Cardiac muscle cell (in vitro differentiated cells and primary cell): ENCODE results near the gene IL12RB1. TPM values are rescaled to one million over a fixed set of nuclear protein-coding genes. Genes with fewer than 3 reads are reported as not detected.

Experiments
- DNase-seq, 2 donors: peaks; one replicate each; pipeline versions ENCODE4 v3.0.0 to v3.0.0-alpha.2; 2010 to 2017; ENCODE audit warnings: low read depth in 1 of 2, low spot score in 1 of 2
- H3K27ac ChIP-seq: fragments of 200-600 bp; sonication (generic); 2 replicates; pipeline ENCODE4 v1.5.1; 2016
- H3K27me3 ChIP-seq: fragments of 200-600 bp; sonication (generic); 2 replicates; pipeline ENCODE4 v1.6.0; 2016; ENCODE audit warnings: control low read depth
- H3K36me3 ChIP-seq: fragments of 200-600 bp; sonication (generic); 2 replicates; pipeline ENCODE4 v1.5.1; 2016; ENCODE audit warnings: control low read depth
- H3K4me1 ChIP-seq: fragments of 200-600 bp; sonication (generic); 2 replicates; pipeline ENCODE4 v1.8.1; 2017; ENCODE audit warnings: low read depth, mild to moderate bottlenecking, mixed run types
- H3K4me3 ChIP-seq: fragments of 200-600 bp; sonication (generic); 2 replicates; pipeline ENCODE4 v1.5.1; 2016; ENCODE audit warnings: mild to moderate bottlenecking
- H3K9me3 ChIP-seq: fragments of 200-600 bp; sonication (generic); 2 replicates; pipeline ENCODE4 v1.5.1; 2017; ENCODE audit warnings: low read depth, mild to moderate bottlenecking, control low read depth
- CTCF ChIP-seq: IDR thresholded peaks from 2 replicates; pipeline ENCODE4 v1.5.1; 2012; ENCODE audit warnings: low read depth, mild to moderate bottlenecking, low read length
- polyA plus RNA-seq: library from polyadenylated mRNA; unstranded; fragments of >200 nt; fragmentation: Nextera tagmentation; extraction: Ambion mirVana; gene quantifications from 2 replicates; pipeline ENCODE4 v1.2.1, GENCODE V29; 2016
- total RNA-seq: library from RNA; depleted of rRNA; stranded (reverse); fragments of >200 nt; gene quantifications from 2 replicates; pipeline ENCODE4 v1.2.3, GENCODE V29; 2016

The IL12RB1 gene
- total and polyA plus RNA-seq, 2 experiments from 2014 or later = not detected

GRCh38 chr19:18017275-18018083 is 69.3 kb downstream of the IL12RB1 start:
- no peak for TF ChIP-seq CTCF
- no peaks in the 10 kb centered on the region for H3K36me3 ChIP-seq
- DNase-seq = no peak
- H3K27ac ChIP-seq = no peak overlapping the region
- H3K4me1 ChIP-seq = peaks cover 9% of the 10 kb centered on the region
- no peaks in the 10 kb centered on the region for H3K27me3 ChIP-seq
- H3K9me3 ChIP-seq = no peaks in the 10 kb centered on the region
- no peak overlapping the region for H3K4me3 ChIP-seq

GRCh38 chr19:18016209-18016910 is 70.4 kb downstream of the IL12RB1 start:
- no peak for DNase-seq
- no peak overlapping the region for H3K27ac ChIP-seq
- no peaks in the 10 kb centered on the region for H3K9me3 ChIP-seq
- peaks cover 9% of the 10 kb centered on the region for H3K4me1 ChIP-seq
- H3K36me3 ChIP-seq = no peaks in the 10 kb centered on the region
- no peak for TF ChIP-seq CTCF
- H3K27me3 ChIP-seq = no peaks in the 10 kb centered on the region
- H3K4me3 ChIP-seq = no peak overlapping the region

- no peak for DNase-seq
- H3K36me3 ChIP-seq = no peaks in the 10 kb centered on the region
- H3K4me1 ChIP-seq = peaks cover 9% of the 10 kb centered on the region
- no peaks in the 10 kb centered on the region for H3K9me3 ChIP-seq
- no peak overlapping the region for H3K4me3 ChIP-seq
- H3K27ac ChIP-seq = peak overlapping the region; percentile 85
- H3K27me3 ChIP-seq = no peaks in the 10 kb centered on the region
- no peak for TF ChIP-seq CTCF
Measured at GRCh38 chr19:18014197-18014596, 72.5 kb downstream of the IL12RB1 start.

GRCh38 chr19:18013210-18014111 is 73.3 kb downstream of the IL12RB1 start:
- no peak overlapping the region for H3K4me3 ChIP-seq
- peak in 1 of 2 donors; percentile 29 for DNase-seq
- H3K27me3 ChIP-seq = no peaks in the 10 kb centered on the region
- TF ChIP-seq CTCF = no peak
- H3K9me3 ChIP-seq = no peaks in the 10 kb centered on the region
- H3K27ac ChIP-seq = peak overlapping the region; percentile 85
- peaks cover 9% of the 10 kb centered on the region for H3K4me1 ChIP-seq
- H3K36me3 ChIP-seq = no peaks in the 10 kb centered on the region

- no peak overlapping the region for H3K4me3 ChIP-seq
- no peak for DNase-seq
- peaks cover 9% of the 10 kb centered on the region for H3K4me1 ChIP-seq
- H3K36me3 ChIP-seq = no peaks in the 10 kb centered on the region
- no peaks in the 10 kb centered on the region for H3K9me3 ChIP-seq
- H3K27ac ChIP-seq = no peak overlapping the region
- H3K27me3 ChIP-seq = no peaks in the 10 kb centered on the region
- no peak for TF ChIP-seq CTCF
Measured at GRCh38 chr19:18010149-18010548, 76.6 kb downstream of the IL12RB1 start.
